ENCODE data around the gene SPRYD3.
A peak's percentile ranks its signal among the peaks of the same experiment; 100 is the strongest.

Gene SPRYD3

GRCh38 chr12:53047221-53048032, 31.8 kb downstream of the SPRYD3 start:
- peak overlapping the region; percentile 69 for H3K4me3 ChIP-seq (ENCODE audit: low read length)
- peak; percentile 51 for DNase-seq (ENCODE audit: low read depth)
- no peak for TF ChIP-seq CTCF (IDR thresholded peaks at IDR 0.05; ENCODE audit: insufficient read depth, low read depth, low read length, missing control alignments)

GRCh38 chr12:53046655-53047220, 32.5 kb downstream of the SPRYD3 start:
- TF ChIP-seq CTCF (IDR thresholded peaks at IDR 0.05; ENCODE audit: insufficient read depth, low read depth, low read length, missing control alignments): no peak
- DNase-seq (ENCODE audit: low read depth): peak; percentile 59
- peak overlapping the region; percentile 69 for H3K4me3 ChIP-seq (ENCODE audit: low read length)

GRCh38 chr12:53045696-53046045, 33.5 kb downstream of the SPRYD3 start:
- DNase-seq (ENCODE audit: low read depth): no peak
- no peak for TF ChIP-seq CTCF (IDR thresholded peaks at IDR 0.05; ENCODE audit: insufficient read depth, low read depth, low read length, missing control alignments)
- no peak overlapping the region for H3K4me3 ChIP-seq (ENCODE audit: low read length)

GRCh38 chr12:53044896-53045695, 34.1 kb downstream of the SPRYD3 start:
- no peak for DNase-seq (ENCODE audit: low read depth)
- no peak for TF ChIP-seq CTCF (IDR thresholded peaks at IDR 0.05; ENCODE audit: insufficient read depth, low read depth, low read length, missing control alignments)
- H3K4me3 ChIP-seq (ENCODE audit: low read length): no peak overlapping the region

- TF ChIP-seq CTCF (IDR thresholded peaks at IDR 0.05; ENCODE audit: insufficient read depth, low read depth, low read length, missing control alignments): no peak
- DNase-seq (ENCODE audit: low read depth): no peak
- H3K4me3 ChIP-seq (ENCODE audit: low read length): no peak overlapping the region
These were observed 35.1 kb downstream of the SPRYD3 start for GRCh38 chr12:53044052-53044581.

- TF ChIP-seq CTCF (IDR thresholded peaks at IDR 0.05; ENCODE audit: insufficient read depth, low read depth, low read length, missing control alignments): no peak
- DNase-seq (ENCODE audit: low read depth): no peak
- no peak overlapping the region for H3K4me3 ChIP-seq (ENCODE audit: low read length)
These were observed 36.4 kb downstream of the SPRYD3 start for GRCh38 chr12:53042607-53043454.
